ENCODE results near the gene GMPPA.

The GMPPA gene

GRCh38 chr2:219541611-219542180 is 43.0 kb downstream of the GMPPA start:
- peak; percentile 93 for DNase-seq

- no peak for DNase-seq
Observed at GRCh38 chr2:219542931-219543595, 44.4 kb downstream of the GMPPA start.

- peak; percentile 96 for DNase-seq
Observed at GRCh38 chr2:219543596-219544358, 45.1 kb downstream of the GMPPA start, which contains the start of the genes CHPF and TMEM198. Gene CHPF (minus strand): TSS chr2:219543809. CDS start chr2:219543538, 271 bp downstream. Gene TMEM198 (plus strand): TSS chr2:219544028. CDS start chr2:219544728, 700 bp downstream.

- DNase-seq: no peak
Observed at GRCh38 chr2:219544567-219544966, 45.9 kb downstream of the GMPPA start.

- DNase-seq: no peak
Observed at GRCh38 chr2:219545295-219545942, 46.7 kb downstream of the GMPPA start.

GRCh38 chr2:219545943-219546352 is 47.3 kb downstream of the GMPPA start:
- no peak for DNase-seq

- DNase-seq: no peak
Observed at GRCh38 chr2:219547621-219548020, 48.9 kb downstream of the GMPPA start.

- no peak for DNase-seq
Observed at GRCh38 chr2:219548990-219549389, 50.3 kb downstream of the GMPPA start.

GRCh38 chr2:219549619-219550018 is 50.9 kb downstream of the GMPPA start:
- DNase-seq: no peak

- DNase-seq: no peak
Observed at GRCh38 chr2:219551441-219552381, 53.0 kb downstream of the GMPPA start.

- peak; percentile 86 for DNase-seq
Observed at GRCh38 chr2:219552382-219553167, 53.9 kb downstream of the GMPPA start.

GRCh38 chr2:219553168-219553417 is 54.4 kb downstream of the GMPPA start:
- no peak for DNase-seq

GRCh38 chr2:219553463-219553963 is 54.8 kb downstream of the GMPPA start:
- DNase-seq: no peak

GRCh38 chr2:219554350-219554749 is 55.7 kb downstream of the GMPPA start:
- DNase-seq: no peak

GRCh38 chr2:219555956-219556355 is 57.3 kb downstream of the GMPPA start:
- DNase-seq: no peak

- no peak for DNase-seq
Observed at GRCh38 chr2:219556413-219556812, 57.7 kb downstream of the GMPPA start.

Data from activated CD4-positive, alpha-beta T cell treated with anti-CD3 and anti-CD28 coated beads for 48 hours (primary cell).